C1 segment of cervical spinal cord (tissue), 14 donors: ENCODE results near the gene L3MBTL3.

Experiments used
- DNase-seq, 14 donors: peaks; one replicate each; lab custom pipeline; 2025; lab: John Stamatoyannopoulos, UW

The L3MBTL3 gene

GRCh38 chr6:130018292-130018743 is at the start of gene L3MBTL3:
Gene L3MBTL3, plus strand, starts transcription at chr6:130018581. Its CDS starts 24,119 bp downstream, at chr6:130042700.
- peak; percentile 28 to 82 (median 62) for DNase-seq

- no peak for DNase-seq
Measured at GRCh38 chr6:129969064-129969463, 49.3 kb upstream of the L3MBTL3 start.

- DNase-seq = no peak
Measured at GRCh38 chr6:129976110-129976509, 42.3 kb upstream of the L3MBTL3 start.

- no peak for DNase-seq
Measured at GRCh38 chr6:129978148-129978916, 40.0 kb upstream of the L3MBTL3 start.

DNA sequence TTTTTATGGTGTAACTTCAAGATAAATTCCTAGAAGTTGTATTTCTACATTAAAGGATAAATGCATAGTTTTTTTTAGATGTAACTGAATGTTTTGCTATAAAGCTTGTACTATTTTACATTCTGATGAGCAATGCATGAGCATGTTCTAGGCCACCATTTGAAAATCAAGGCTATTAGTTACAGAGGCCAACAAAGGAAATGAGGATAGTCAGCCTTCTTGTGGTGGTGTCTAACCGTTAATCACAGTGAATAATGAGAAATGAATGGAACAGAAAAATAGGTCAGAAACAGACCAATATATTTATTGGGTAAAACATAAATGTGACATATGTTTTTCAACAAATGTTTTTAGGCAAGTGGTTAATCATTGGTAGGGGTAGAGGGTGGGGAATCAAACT is 37.6 kb upstream of the L3MBTL3 start:
- no peak for DNase-seq

- DNase-seq = no peak
Measured at GRCh38 chr6:129981598-129981997, 36.8 kb upstream of the L3MBTL3 start.

DNA sequence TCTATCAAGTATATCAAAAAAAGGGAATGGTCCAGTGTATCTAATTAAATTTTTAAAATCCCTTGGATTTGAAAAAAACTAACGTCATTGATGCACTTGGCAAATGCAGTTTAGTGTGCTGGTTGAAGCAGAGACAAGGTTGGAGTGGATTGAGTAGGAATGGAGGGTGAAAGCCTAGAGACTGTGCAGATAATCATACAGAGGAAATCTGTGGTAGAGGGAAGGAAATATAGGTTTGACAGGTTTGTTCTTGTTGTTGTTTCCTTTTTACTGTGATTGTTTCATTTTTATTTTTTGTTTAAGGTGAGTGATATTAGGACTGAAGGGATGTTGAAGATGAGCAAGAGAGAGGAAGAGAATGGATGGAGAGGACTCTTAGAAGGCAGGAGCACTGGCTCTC is 29.0 kb upstream of the L3MBTL3 start:
- no peak for DNase-seq

DNA sequence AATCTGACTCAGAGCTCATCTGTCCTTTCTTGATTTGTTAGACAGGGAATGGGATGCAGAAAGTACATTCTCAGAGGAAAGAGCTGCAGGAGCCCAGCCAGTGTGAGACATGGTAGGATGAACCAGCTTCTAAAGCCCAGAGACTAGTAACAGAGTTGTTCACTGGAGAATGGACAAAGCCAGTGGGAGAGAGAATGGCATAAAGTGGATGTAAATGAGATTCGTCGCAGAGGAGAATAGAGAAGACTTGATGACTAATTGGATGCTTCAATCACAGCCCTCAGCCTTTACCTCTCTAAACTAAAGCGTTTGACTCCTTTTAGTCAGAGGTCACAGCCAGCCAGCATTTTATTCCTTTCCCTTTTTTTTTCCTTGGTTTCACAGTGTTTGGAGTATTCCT is 25.5 kb upstream of the L3MBTL3 start:
- DNase-seq = no peak

DNA sequence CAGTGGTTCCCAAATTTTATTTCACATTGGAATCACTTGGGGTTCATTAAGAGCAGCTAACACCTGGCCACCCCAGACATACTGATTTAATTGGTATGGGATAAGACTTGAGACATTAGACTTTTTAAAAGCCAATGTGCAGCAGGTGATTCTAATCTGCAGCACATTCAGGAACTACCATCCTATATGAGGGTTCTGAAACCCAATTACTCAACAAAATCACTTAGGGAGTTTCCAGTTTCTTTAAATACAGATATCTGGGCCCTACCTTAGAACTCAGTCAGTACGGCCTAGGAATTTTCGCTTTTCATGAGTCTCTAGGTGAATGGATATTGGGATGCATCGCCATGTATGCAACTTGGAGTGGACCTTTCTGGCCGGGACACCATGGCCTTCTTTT is 24.0 kb upstream of the L3MBTL3 start:
- DNase-seq = no peak

- no peak for DNase-seq
Measured at GRCh38 chr6:129996387-129996786, 22.0 kb upstream of the L3MBTL3 start.

- DNase-seq = no peak
Measured at GRCh38 chr6:130000526-130001421, 17.6 kb upstream of the L3MBTL3 start.

- DNase-seq = no peak
Measured at GRCh38 chr6:130008236-130008873, 10.0 kb upstream of the L3MBTL3 start.

GRCh38 chr6:130009146-130009545 is 9.2 kb upstream of the L3MBTL3 start:
- no peak for DNase-seq

DNA sequence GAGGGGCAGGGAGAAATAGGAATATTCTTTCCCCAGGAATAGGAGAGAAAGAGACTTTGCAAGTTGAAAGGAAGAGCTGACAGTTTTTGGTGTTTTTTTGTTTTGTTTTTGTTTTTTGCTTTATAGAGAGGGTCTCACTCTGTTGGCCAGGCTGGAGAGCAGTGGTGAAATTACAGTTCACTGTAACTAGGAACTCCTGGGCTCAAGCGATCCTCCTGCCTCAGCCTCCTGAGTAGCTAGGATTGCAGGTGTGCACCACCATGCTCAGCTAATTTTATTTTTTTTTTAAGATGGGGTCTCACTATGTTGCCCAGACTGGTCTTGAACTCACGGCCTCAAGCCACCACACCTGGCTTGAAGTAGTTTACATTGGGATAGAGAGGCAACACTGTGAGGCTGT is 8.0 kb upstream of the L3MBTL3 start:
- DNase-seq = no peak

- no peak for DNase-seq
Measured at GRCh38 chr6:130012728-130013127, 5.7 kb upstream of the L3MBTL3 start.

- peak in 7 of 14 donors; percentile 7 to 61 (median 35) for DNase-seq
Measured at GRCh38 chr6:130018744-130019325, 454 bp downstream of the L3MBTL3 start.

GRCh38 chr6:130019326-130020072 is 1.1 kb downstream of the L3MBTL3 start:
- peak in 7 of 14 donors; percentile 2 to 39 (median 11) for DNase-seq

DNA sequence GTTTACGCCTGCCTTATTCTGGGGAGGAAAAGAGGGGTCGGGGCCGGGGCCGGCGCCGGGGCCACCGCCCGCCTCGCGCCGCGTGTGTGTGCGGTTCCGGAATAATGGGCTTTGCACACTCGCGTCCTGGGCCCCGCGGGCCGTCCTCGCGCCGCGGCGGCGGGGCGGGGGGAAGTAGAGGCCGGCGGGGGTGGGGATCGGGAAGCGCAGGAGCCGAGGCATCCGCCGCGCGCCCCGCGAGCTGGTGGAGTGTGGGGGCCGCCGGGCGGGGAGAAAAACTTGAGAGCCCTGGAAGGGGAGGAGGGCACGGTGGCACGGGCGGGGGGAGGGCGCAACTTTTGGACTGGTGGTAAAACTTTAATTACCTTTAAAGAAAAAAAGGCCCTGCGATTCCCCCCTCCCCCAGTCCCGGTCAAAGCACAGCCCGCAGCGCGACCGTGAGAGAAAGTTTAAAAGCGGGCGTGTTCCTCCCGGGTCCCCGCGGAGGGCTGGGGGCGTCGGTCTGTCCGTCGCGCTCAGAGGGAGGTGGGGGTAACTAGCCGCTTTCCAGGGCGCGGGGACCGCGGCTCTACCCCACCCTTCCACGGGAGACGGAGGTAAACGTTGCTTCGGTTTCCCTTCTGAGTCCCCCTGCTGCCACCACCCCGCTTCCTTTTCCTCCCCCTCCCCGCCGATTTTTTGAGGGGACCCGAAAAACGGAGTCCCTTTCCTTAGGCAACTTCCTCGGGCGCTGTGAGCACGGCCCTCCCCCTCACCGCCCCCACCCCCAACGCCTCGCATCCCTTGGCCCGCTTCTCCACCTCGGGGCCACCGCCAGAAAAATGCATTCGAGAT is 1.9 kb downstream of the L3MBTL3 start:
- peak in 8 of 14 donors; percentile 12 to 50 (median 22) for DNase-seq

DNA sequence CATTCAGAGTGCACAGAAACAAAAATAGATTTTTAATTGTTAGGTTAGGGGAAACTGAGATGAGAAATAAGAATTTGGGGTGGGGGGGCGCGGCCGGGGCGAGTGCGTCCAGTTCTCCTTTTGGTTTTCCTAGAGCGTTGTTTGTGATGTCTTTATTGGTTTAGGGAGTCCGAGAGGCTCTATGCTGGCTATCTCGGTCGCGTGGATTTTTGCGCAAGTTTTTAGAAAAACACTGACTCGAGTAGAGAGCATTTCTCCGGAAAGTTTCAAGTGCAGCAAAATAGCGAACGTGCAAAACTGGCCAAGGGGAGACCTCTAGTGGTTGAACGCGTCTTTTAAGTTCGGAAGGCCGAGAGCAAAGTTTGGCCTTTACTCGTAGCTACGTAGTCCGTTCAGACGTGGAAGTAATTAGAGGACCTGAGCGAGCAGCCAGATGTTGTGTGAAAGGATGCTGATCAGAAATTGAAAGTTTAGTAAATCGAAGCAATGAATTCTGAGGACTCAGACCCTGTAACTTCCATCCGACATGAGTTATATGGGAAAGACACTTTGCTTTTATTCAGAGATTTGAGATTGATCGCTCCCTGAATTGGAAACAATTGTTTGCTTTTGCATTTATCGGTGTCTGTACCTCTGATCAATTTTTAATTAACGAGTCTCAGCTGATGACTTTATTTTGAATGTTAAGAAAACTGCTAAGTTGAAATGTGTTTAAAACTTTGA is 2.7 kb downstream of the L3MBTL3 start:
- peak in 13 of 14 donors; percentile 7 to 79 (median 56) for DNase-seq
